RKO (cell line): Measurements from ENCODE around the gene TSEN54.

Experiments used
- DNase-seq: peaks from one replicate; pipeline ENCODE4 v3.0.0-alpha.2; 2016; ENCODE audit warnings: low spot score

Gene TSEN54

GRCh38 chr17:75503976-75504346, 12.4 kb upstream of the TSEN54 start:
- DNase-seq = no peak

- no peak for DNase-seq
These were observed 11.8 kb upstream of the TSEN54 start for GRCh38 chr17:75504347-75505151.

- DNase-seq = no peak
These were observed 11.2 kb upstream of the TSEN54 start for GRCh38 chr17:75505152-75505409.

GRCh38 chr17:75505640-75506039, 10.7 kb upstream of the TSEN54 start:
- no peak for DNase-seq

- no peak for DNase-seq
These were observed 10.2 kb upstream of the TSEN54 start for GRCh38 chr17:75506134-75506533.

GRCh38 chr17:75506888-75507287, 9.4 kb upstream of the TSEN54 start:
- DNase-seq = no peak

- DNase-seq = no peak
These were observed 8.3 kb upstream of the TSEN54 start for GRCh38 chr17:75507733-75508719.

- no peak for DNase-seq
These were observed 7.4 kb upstream of the TSEN54 start for GRCh38 chr17:75508931-75509361.

- no peak for DNase-seq
These were observed 6.6 kb upstream of the TSEN54 start for GRCh38 chr17:75509528-75510258.

GRCh38 chr17:75511270-75511609, 5.1 kb upstream of the TSEN54 start:
- no peak for DNase-seq

GRCh38 chr17:75511610-75512575, 4.4 kb upstream of the TSEN54 start:
- DNase-seq = no peak

- DNase-seq = peak; percentile 53
These were observed 3.2 kb upstream of the TSEN54 start for GRCh38 chr17:75512926-75513640.

GRCh38 chr17:75513641-75514000, 2.7 kb upstream of the TSEN54 start:
- no peak for DNase-seq

GRCh38 chr17:75514299-75514918, 1.9 kb upstream of the TSEN54 start:
- DNase-seq = peak; percentile 11

- peak; percentile 40 for DNase-seq
These were observed 1.3 kb upstream of the TSEN54 start for GRCh38 chr17:75514919-75515495.

GRCh38 chr17:75515496-75516254, 653 bp upstream of the TSEN54 start, which contains the start of gene CASKIN2:
Gene CASKIN2 (minus strand): TSS chr17:75515537. CDS start chr17:75513804, 1,733 bp downstream.
- DNase-seq = peak; percentile 91

- DNase-seq = peak; percentile 61
These were observed 430 bp downstream of the TSEN54 start for GRCh38 chr17:75516619-75517296.

GRCh38 chr17:75517297-75517865, 1.1 kb downstream of the TSEN54 start:
- peak; percentile 40 for DNase-seq
